ENCODE results near the gene SEMA4A.
A peak's percentile ranks its signal among the peaks of the same experiment; 100 is the strongest.
"Not testable (repeated sequence)": the region's sequence is repeated elsewhere in the genome, so short reads cannot be mapped to it uniquely, and the experiment has no call there.

The SEMA4A gene

DNA sequence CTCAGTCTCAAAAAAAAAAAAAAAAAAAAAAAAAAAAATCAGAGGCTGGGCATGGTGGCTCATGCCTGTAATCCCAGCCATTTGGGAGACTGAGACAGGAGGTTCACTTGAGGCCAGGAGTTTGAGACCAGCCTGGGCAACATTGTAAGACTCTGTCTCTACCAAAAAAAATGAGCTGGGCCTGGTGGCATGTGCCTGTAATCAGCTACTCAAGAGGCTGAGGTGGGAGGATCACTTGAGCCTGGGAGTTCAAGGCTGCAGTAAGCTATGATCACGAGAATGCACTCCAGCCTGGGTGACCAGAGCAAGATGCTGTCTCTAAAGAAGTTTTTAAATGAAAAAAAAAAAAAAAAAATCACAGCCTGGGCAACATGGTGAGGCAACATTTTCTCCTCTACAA is 10.3 kb downstream of the SEMA4A start:
- Mint-ChIP-seq H3K27ac (ENCODE audit: low read depth) (no peak overlapping the region), H3K36me3 (ENCODE audit: insufficient read depth) (peaks cover 37% of the 10 kb centered on the region), H3K4me1 (peaks cover 5% of the 10 kb centered on the region), H3K27me3 (no peaks in the 10 kb centered on the region), H3K4me3 (no peak overlapping the region), H3K9me3 (no peaks in the 10 kb centered on the region)
- DNase-seq (ENCODE audit: low spot score in 2 of 2) (no peak), ATAC-seq (replicated peaks; ENCODE audit: extremely low read depth, poor library complexity, severe bottlenecking) (no peak)

GRCh38 chr1:156164125-156164831 is 10.9 kb downstream of the SEMA4A start:
- peaks cover 5% of the 10 kb centered on the region for H3K4me1 Mint-ChIP-seq
- H3K36me3 Mint-ChIP-seq (ENCODE audit: insufficient read depth): peaks cover 37% of the 10 kb centered on the region
- no peaks in the 10 kb centered on the region for H3K9me3 Mint-ChIP-seq
- no peak for ATAC-seq (replicated peaks; ENCODE audit: extremely low read depth, poor library complexity, severe bottlenecking)
- DNase-seq (ENCODE audit: low spot score in 2 of 2): no peak
- H3K27me3 Mint-ChIP-seq: no peaks in the 10 kb centered on the region
- H3K4me3 Mint-ChIP-seq: no peak overlapping the region
- no peak overlapping the region for H3K27ac Mint-ChIP-seq (ENCODE audit: low read depth)

DNA sequence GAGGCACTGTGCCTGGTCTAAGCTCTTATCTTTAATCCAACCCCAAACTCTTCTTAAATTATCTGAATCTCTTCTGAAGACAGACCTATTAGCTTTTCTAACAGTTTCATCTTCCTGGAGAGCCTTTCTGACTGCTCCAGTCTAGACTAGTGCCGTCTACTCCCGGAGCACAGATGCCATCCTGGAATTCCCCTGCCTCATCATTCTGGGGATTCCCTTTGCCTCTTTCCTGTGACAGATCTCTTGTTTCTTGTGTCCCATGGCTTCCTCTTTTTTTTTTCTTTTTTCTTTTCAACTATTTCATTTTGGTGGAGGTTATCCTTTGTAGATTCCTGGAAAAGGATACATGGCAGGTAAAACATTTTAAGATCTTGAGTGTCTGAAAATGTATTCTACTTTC is 11.7 kb downstream of the SEMA4A start:
- Mint-ChIP-seq H3K27ac (ENCODE audit: low read depth) (no peak overlapping the region), H3K4me1 (peaks cover 5% of the 10 kb centered on the region)
- DNase-seq (ENCODE audit: low spot score in 2 of 2): no peak

GRCh38 chr1:156167536-156167935 is 14.2 kb downstream of the SEMA4A start:
- Mint-ChIP-seq H3K27ac (ENCODE audit: low read depth) (no peak overlapping the region), H3K9me3 (no peaks in the 10 kb centered on the region), H3K4me1 (no peaks in the 10 kb centered on the region), H3K36me3 (ENCODE audit: insufficient read depth) (peaks cover 29% of the 10 kb centered on the region), H3K27me3 (no peaks in the 10 kb centered on the region), H3K4me3 (no peak overlapping the region)
- no peak for DNase-seq (ENCODE audit: low spot score in 2 of 2)
- no peak for ATAC-seq (replicated peaks; ENCODE audit: extremely low read depth, poor library complexity, severe bottlenecking)

More for the DNA sequence above, 11.7 kb downstream of the SEMA4A start:
- ATAC-seq (replicated peaks; ENCODE audit: extremely low read depth, poor library complexity, severe bottlenecking): no peak
- Mint-ChIP-seq H3K9me3 (no peaks in the 10 kb centered on the region), H3K4me3 (no peak overlapping the region), H3K36me3 (ENCODE audit: insufficient read depth) (peaks cover 34% of the 10 kb centered on the region), H3K27me3 (no peaks in the 10 kb centered on the region)

DNA sequence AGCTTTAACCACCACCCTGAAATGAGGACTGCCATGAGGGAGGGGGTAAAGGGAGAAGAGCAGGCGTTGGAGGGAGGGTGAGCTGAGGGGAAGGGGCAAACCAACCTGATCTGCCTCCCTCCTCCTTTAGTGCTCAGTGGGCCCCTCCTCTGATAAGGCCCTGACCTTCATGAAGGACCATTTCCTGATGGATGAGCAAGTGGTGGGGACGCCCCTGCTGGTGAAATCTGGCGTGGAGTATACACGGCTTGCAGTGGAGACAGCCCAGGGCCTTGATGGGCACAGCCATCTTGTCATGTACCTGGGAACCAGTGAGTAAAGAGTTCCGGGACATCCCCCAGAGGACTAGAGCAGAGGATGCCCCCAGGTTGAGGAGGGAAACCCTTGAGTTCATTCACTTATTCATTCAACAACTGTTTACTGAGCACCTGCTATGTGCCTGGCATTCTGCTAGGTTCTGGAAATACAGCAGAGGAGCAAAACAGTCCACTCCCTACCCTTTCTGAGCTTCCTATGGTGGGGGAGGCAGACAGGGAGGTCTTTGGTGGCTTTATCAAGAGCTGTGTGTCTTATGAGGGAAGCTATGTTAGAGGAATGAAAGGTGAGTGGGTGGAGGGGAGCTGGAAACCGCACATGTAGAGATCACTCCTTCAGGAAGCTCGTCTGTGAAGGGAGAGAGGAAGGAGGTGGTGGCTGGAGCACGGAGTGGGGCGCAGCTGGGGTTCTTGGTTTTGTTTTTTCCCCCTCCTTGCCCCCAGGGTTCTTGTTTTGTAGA is 19.5 kb downstream of the SEMA4A start:
- ATAC-seq (replicated peaks; ENCODE audit: extremely low read depth, poor library complexity, severe bottlenecking): no peak
- H3K9me3 Mint-ChIP-seq: no peaks in the 10 kb centered on the region
- no peak for DNase-seq (ENCODE audit: low spot score in 2 of 2)
- H3K4me1 Mint-ChIP-seq: peaks cover under 1% of the 10 kb centered on the region
- H3K27me3 Mint-ChIP-seq: no peaks in the 10 kb centered on the region
- peak overlapping the region; percentile 16 for H3K27ac Mint-ChIP-seq (ENCODE audit: low read depth)
- H3K36me3 Mint-ChIP-seq (ENCODE audit: insufficient read depth): peaks cover 19% of the 10 kb centered on the region
- H3K4me3 Mint-ChIP-seq: no peak overlapping the region

GRCh38 chr1:156176610-156177210 is 23.3 kb downstream of the SEMA4A start:
- no peak overlapping the region for H3K27ac Mint-ChIP-seq (ENCODE audit: low read depth)

DNA sequence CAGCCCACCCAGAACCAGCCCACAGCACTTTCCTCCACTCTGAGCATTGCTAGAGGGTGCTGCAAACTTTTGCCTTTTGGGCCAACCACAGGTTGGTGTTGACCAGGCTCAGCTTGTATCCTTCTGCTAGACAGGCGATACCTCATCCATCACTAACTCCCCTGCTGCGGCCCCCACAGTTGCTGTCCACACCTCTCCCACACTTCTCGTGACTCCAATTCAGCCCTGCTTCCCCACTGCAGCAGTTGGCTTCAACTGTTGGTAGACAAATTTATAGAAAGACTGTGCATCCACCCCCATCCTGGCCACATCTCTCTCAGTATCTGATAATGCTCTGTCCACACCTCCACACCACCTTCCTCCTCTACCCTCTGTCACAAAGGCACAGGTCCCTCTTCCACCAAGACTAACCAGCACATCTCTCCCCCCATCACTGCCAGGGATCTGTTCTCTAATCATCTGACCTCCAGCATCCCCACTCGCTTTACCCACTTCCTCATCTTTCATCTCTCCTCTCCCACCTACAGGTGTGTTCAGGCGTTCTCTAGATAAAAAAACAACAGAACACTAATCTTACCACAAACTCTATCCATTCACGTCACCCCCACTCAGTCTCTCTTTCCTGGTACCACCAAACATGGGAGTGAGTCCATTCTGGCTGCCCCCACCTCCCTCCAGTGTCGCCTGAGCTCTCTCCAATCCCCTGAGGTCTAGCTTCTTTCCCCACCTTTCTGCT is 24.7 kb downstream of the SEMA4A start:
- Mint-ChIP-seq H3K27ac (ENCODE audit: low read depth) (no peak overlapping the region), H3K27me3 (no peaks in the 10 kb centered on the region), H3K4me3 (no peak overlapping the region), H3K9me3 (no peaks in the 10 kb centered on the region), H3K4me1 (peaks cover 7% of the 10 kb centered on the region), H3K36me3 (ENCODE audit: insufficient read depth) (peaks cover 12% of the 10 kb centered on the region)
- no peak for ATAC-seq (replicated peaks; ENCODE audit: extremely low read depth, poor library complexity, severe bottlenecking)
- DNase-seq (ENCODE audit: low spot score in 2 of 2): no peak

More at GRCh38 chr1:156176610-156177210, 23.3 kb downstream of the SEMA4A start:
- H3K9me3 Mint-ChIP-seq: no peaks in the 10 kb centered on the region
- H3K27me3 Mint-ChIP-seq: no peaks in the 10 kb centered on the region
- H3K4me1 Mint-ChIP-seq: peaks cover 7% of the 10 kb centered on the region
- DNase-seq (ENCODE audit: low spot score in 2 of 2) (no peak), ATAC-seq (replicated peaks; ENCODE audit: extremely low read depth, poor library complexity, severe bottlenecking) (no peak)
- no peak overlapping the region for H3K4me3 Mint-ChIP-seq
- H3K36me3 Mint-ChIP-seq (ENCODE audit: insufficient read depth): peaks cover 15% of the 10 kb centered on the region

GRCh38 chr1:156180471-156180870 is 27.1 kb downstream of the SEMA4A start:
- Mint-ChIP-seq H3K36me3 (ENCODE audit: insufficient read depth) (peaks cover 9% of the 10 kb centered on the region), H3K4me1 (peaks cover 7% of the 10 kb centered on the region), H3K27ac (ENCODE audit: low read depth) (no peak overlapping the region), H3K4me3 (no peak overlapping the region), H3K27me3 (no peaks in the 10 kb centered on the region), H3K9me3 (no peaks in the 10 kb centered on the region)
- ATAC-seq (replicated peaks; ENCODE audit: extremely low read depth, poor library complexity, severe bottlenecking) (no peak), DNase-seq (ENCODE audit: low spot score in 2 of 2) (no peak)

- H3K9me3 Mint-ChIP-seq; H3K27me3 Mint-ChIP-seq; DNase-seq (ENCODE audit: low spot score in 2 of 2); H3K4me1 Mint-ChIP-seq; H3K27ac Mint-ChIP-seq (ENCODE audit: low read depth); H3K36me3 Mint-ChIP-seq (ENCODE audit: insufficient read depth); H3K4me3 Mint-ChIP-seq; ATAC-seq (replicated peaks; ENCODE audit: extremely low read depth, poor library complexity, severe bottlenecking): not testable (repeated sequence)
Measured at GRCh38 chr1:156181391-156181924, 28.1 kb downstream of the SEMA4A start.

GRCh38 chr1:156182010-156182779 is 28.8 kb downstream of the SEMA4A start:
- not testable (repeated sequence) for ATAC-seq (replicated peaks; ENCODE audit: extremely low read depth, poor library complexity, severe bottlenecking); H3K4me3 Mint-ChIP-seq; H3K4me1 Mint-ChIP-seq; DNase-seq (ENCODE audit: low spot score in 2 of 2); H3K27ac Mint-ChIP-seq (ENCODE audit: low read depth); H3K27me3 Mint-ChIP-seq; H3K9me3 Mint-ChIP-seq; H3K36me3 Mint-ChIP-seq (ENCODE audit: insufficient read depth)

DNA sequence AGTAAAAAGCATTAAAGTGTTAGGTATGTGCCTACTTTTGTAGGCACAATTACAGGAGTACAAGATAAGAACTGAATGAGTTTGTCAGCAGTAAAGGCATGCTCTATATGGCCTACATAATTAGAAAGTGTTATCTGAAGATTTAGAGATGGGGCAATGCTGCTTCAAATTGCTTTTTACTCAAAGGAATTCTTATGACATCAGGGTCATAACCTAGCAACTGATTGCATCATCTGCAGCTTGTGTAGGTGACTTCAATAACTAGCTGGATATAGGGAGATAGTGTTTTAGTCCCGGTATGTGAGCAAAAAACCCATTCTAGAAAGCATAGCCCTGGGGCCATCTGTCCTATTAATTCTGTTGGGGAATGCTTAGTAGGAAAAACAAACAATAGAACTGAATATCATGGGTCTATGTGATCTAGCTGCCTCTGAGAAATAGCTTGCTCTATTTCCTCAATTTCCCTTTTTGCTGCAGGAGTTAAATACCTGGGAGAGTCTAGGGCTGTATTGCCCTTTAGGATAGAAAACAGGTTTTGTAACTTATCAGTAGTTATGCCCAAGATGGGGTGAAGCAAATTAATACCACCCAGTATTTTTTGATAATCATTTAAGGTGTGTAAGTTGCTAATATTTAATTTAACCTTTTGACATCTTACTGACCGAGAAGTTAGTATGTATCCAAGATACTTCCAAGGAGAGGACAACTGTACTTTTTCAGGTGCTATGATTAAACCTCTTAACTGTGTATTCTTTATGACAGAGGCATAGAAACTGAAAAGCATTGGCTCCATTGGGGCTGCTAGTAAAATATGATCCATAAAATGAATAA is 33.2 kb downstream of the SEMA4A start:
- not testable (repeated sequence) for H3K9me3 Mint-ChIP-seq; H3K4me3 Mint-ChIP-seq; DNase-seq (ENCODE audit: low spot score in 2 of 2); ATAC-seq (replicated peaks; ENCODE audit: extremely low read depth, poor library complexity, severe bottlenecking); H3K4me1 Mint-ChIP-seq; H3K27me3 Mint-ChIP-seq; H3K36me3 Mint-ChIP-seq (ENCODE audit: insufficient read depth); H3K27ac Mint-ChIP-seq (ENCODE audit: low read depth)
